Activated CD4-positive, alpha-beta T cell treated with anti-CD3 and anti-CD28 coated beads, Interleukin-2, amount 50 U/mL, for 48 hours (primary cell): Measurements from ENCODE around the gene NAA50.

Experiments used
- DNase-seq, 2 experiments: peaks; one replicate each; pipeline ENCODE4 v3.0.0-alpha.2; 2020

NAA50 gene

GRCh38 chr3:113745756-113746547 is at the start of gene NAA50:
NAA50 (minus strand) TSS chr3:113746249; CDS start chr3:113745949, 300 bp downstream.
- DNase-seq: peak; percentile 94 to 96

GRCh38 chr3:113795693-113796092 is 49.6 kb upstream of the NAA50 start:
- no peak for DNase-seq

- DNase-seq: no peak
These were observed 48.5 kb upstream of the NAA50 start for GRCh38 chr3:113794526-113794925.

- DNase-seq: no peak
These were observed 45.3 kb upstream of the NAA50 start for GRCh38 chr3:113791381-113791780.

GRCh38 chr3:113783980-113784379 is 37.9 kb upstream of the NAA50 start:
- no peak for DNase-seq

- no peak for DNase-seq
These were observed 37.4 kb upstream of the NAA50 start for GRCh38 chr3:113783463-113783862.

- DNase-seq: no peak
These were observed 30.5 kb upstream of the NAA50 start for GRCh38 chr3:113776564-113776963.

DNA sequence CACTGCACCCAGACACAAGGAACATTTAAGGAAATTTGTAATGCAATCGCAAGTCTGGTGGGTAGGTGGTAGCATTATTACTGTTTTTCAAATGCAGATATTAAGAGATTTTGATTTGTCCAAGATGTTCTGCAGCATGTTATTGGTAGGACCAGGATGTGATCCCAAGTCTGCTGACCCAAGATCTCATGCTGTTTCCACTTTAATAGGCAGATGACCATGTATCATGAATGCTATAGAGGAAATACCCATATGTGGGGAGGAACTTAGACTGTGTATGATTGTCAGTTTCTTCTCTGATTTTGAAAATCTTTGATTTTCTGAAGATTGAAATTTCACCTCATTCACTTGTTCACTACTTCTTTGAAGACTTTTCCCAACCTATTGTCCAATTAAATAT is 29.5 kb upstream of the NAA50 start:
- DNase-seq: no peak

- DNase-seq: no peak
These were observed 27.3 kb upstream of the NAA50 start for GRCh38 chr3:113773381-113773780.

DNA sequence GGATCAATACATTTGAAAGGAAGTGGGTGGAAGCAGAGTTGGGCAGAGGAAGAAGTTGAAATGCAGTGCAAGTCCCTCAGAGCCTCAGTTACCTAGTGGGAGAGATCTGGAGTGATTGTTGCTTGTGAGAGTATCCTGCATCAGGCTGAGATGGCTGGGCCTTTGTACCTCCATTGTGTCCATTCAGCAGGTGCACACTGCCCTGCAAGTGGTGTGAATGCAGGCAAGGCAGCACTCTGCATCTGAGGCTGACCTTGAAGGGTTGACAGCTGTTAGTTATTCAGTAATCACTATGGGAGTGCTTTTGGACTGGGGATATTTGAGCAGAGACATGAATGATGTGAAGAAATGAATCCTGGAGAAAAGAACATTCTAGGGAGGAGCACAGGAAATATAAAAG is 25.9 kb upstream of the NAA50 start:
- no peak for DNase-seq

GRCh38 chr3:113769551-113769950 is 23.5 kb upstream of the NAA50 start:
- DNase-seq: no peak

DNA sequence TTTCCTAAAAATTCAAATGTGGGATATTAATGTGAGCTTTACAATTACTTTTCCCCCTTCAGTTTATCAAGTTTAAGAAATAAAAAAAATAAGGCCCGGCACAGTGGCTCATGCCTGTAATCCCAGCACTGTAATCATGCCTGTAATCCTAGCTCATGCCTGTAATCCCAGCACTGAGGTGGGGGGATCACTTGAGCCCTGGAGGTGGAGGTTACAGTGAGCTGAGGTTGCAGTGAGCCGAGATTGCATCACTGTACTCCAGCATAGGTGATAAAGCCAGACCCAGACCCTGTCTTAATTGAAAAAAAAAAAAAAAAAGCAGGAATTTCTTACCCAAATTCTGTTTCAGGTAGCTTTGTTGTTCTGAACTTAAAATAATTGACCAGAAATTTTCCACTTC is 18.6 kb upstream of the NAA50 start:
- DNase-seq: no peak

GRCh38 chr3:113758389-113759024 is 12.5 kb upstream of the NAA50 start:
- no peak for DNase-seq

- DNase-seq: no peak
These were observed 8.6 kb upstream of the NAA50 start for GRCh38 chr3:113754494-113755159.

- DNase-seq: no peak
These were observed 7.4 kb upstream of the NAA50 start for GRCh38 chr3:113753376-113753985.

- DNase-seq: no peak
These were observed 5.1 kb upstream of the NAA50 start for GRCh38 chr3:113751141-113751540.

- peak; percentile 43 to 61 for DNase-seq
These were observed 1.4 kb upstream of the NAA50 start for GRCh38 chr3:113747283-113748046.

DNA sequence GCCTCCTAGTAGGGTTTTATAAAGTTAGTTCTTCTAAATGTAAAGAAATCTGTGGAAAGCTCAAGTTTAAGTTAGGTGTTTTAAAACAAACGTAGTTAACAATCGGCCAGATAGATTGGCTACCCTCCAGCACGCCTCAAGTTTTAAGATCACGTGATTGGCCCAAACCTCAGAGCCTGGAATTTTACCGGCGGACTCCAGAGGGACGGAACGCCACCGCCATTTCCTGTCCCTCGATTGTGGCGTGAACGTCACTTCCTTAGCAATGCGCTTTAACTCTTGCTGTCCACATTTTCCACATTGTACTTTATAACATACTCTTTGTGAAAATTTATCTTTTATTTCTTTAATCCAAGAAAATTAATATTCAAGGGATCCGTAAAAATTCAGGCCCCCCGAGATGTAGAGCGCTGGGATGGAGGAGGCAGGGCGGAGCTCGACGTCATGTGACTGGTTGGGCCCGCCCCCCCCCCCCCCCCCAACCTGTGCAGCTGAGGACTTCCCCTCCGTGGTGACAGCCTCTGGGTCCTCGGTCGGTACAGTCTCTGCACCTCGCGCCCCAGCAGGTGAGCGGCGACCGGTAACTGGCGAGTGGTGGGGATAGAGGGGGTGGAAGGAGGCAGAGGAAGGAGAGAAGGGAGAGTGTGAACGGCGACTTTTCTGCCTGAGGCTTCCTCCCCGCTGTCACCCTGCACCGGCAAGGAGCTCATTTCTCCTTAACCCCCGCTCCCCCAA is 666 bp upstream of the NAA50 start, which contains the start of gene ATP6V1A:
TSS of gene ATP6V1A (plus strand) at position 488 of the 735 bp plus-strand sequence. CDS start 31,719 bp downstream, outside the sequence.
- DNase-seq: peak; percentile 83 to 88

GRCh38 chr3:113744941-113745755 is 901 bp downstream of the NAA50 start:
- peak; percentile 75 to 78 for DNase-seq

DNA sequence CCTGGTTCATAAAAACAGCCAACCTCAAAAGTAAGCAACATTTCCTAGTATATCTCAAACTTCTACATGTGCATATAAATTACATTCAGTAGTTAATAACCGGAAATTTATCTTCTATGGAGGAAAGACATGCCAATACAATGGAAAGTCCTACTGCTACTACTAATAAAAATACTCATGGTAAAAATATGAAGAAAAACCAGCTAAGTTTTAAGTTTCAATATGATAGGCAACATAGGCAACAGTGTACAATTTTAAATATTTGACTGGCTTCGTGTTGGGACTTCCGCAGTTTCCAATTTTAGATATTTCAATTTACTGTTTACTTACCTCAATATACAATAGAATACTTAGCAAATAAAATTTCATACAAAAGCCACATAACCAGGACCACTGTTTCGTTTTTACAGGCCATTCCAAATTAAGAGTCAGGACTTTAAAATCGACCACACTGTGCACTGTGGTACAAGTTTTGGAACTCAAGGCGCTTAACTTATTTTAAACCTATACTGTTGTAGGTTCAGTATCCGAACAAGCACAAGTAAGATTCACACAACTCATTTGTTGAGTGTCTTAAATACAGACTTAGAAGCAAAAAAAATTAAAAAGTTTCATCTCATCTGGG is 2.9 kb downstream of the NAA50 start:
- no peak for DNase-seq
